SIG-M5 treated with dmso at 0.1 percent for 504 hours (cell line): Measurements from ENCODE around the gene ITPR2.
"Not testable (repeated sequence)": the region's sequence is repeated elsewhere in the genome, so short reads cannot be mapped to it uniquely, and the experiment has no call there.

ENCODE experiments used
- DNase-seq: peaks from one replicate; lab custom pipeline; 2025; ENCODE audit not compliant: unreplicated experiment; lab: John Stamatoyannopoulos, UW

The ITPR2 gene

GRCh38 chr12:26633591-26634210 lies 199.3 kb downstream of the ITPR2 start:
- no peak for DNase-seq

- no peak for DNase-seq
Observed at GRCh38 chr12:26632756-26633155, 200.2 kb downstream of the ITPR2 start.

GRCh38 chr12:26631846-26632245 lies 201.1 kb downstream of the ITPR2 start:
- no peak for DNase-seq

- DNase-seq, result no peak
Observed at GRCh38 chr12:26630546-26631027, 202.4 kb downstream of the ITPR2 start.

- no peak for DNase-seq
Observed at GRCh38 chr12:26629864-26630263, 203.1 kb downstream of the ITPR2 start.

- no peak for DNase-seq
Observed at GRCh38 chr12:26628234-26628633, 204.8 kb downstream of the ITPR2 start.

- peak; percentile 52 for DNase-seq
Observed at GRCh38 chr12:26627335-26627734, 205.7 kb downstream of the ITPR2 start.

- no peak for DNase-seq
Observed at GRCh38 chr12:26623136-26623535, 209.9 kb downstream of the ITPR2 start.

- DNase-seq, result no peak
Observed at GRCh38 chr12:26622601-26623000, 210.4 kb downstream of the ITPR2 start.

- no peak for DNase-seq
Observed at GRCh38 chr12:26621932-26622331, 211.1 kb downstream of the ITPR2 start.

- DNase-seq, result no peak
Observed at GRCh38 chr12:26620907-26621306, 212.1 kb downstream of the ITPR2 start.

GRCh38 chr12:26617513-26617912 lies 215.5 kb downstream of the ITPR2 start:
- DNase-seq, result no peak

GRCh38 chr12:26614011-26614616 lies 218.9 kb downstream of the ITPR2 start:
- peak; percentile 42 for DNase-seq

- DNase-seq, result no peak
Observed at GRCh38 chr12:26612203-26612602, 220.8 kb downstream of the ITPR2 start.

- DNase-seq, result no peak
Observed at GRCh38 chr12:26611598-26611997, 221.4 kb downstream of the ITPR2 start.

- DNase-seq, result no peak
Observed at GRCh38 chr12:26610774-26611173, 222.2 kb downstream of the ITPR2 start.

- DNase-seq, result no peak
Observed at GRCh38 chr12:26609986-26610385, 223.0 kb downstream of the ITPR2 start.

- no peak for DNase-seq
Observed at GRCh38 chr12:26608706-26609105, 224.3 kb downstream of the ITPR2 start.

- no peak for DNase-seq
Observed at GRCh38 chr12:26608273-26608672, 224.7 kb downstream of the ITPR2 start.

- no peak for DNase-seq
Observed at GRCh38 chr12:26606911-26607310, 226.1 kb downstream of the ITPR2 start.

- not testable (repeated sequence) for DNase-seq
Observed at GRCh38 chr12:26604813-26605212, 228.2 kb downstream of the ITPR2 start.

GRCh38 chr12:26599096-26599695 lies 233.8 kb downstream of the ITPR2 start:
- DNase-seq, result no peak
